Endodermal cell (in vitro differentiated cells): ENCODE results near the gene NDUFA13. TPM values are rescaled to one million over a fixed set of nuclear protein-coding genes. Genes with fewer than 3 reads are reported as not detected.
A peak's percentile ranks its signal among the peaks of the same experiment; 100 is the strongest.

Experiments
- DNase-seq: peaks from one replicate; pipeline ENCODE4 v3.0.0-alpha.2; 2017
- H3K27ac ChIP-seq: 2 replicates; pipeline ENCODE4 v1.5.1; 2013; ENCODE audit warnings: mild to moderate bottlenecking, low read depth, low read length, moderate library complexity
- H3K27me3 ChIP-seq: 2 replicates; pipeline ENCODE4 v1.6.1; 2013; ENCODE audit warnings: mild to moderate bottlenecking, low read length, moderate library complexity; ENCODE audit not compliant: insufficient read depth, control insufficient read depth, poor library complexity, severe bottlenecking
- H3K36me3 ChIP-seq: 2 replicates; pipeline ENCODE4 v1.7.0; 2013; ENCODE audit warnings: mild to moderate bottlenecking, low read length, moderate library complexity; ENCODE audit not compliant: control insufficient read depth, insufficient read depth
- H3K4me1 ChIP-seq: one replicate; pipeline ENCODE4 v1.7.0; 2013; ENCODE audit warnings: low read length; ENCODE audit not compliant: control insufficient read depth, insufficient read depth
- H3K4me3 ChIP-seq: 2 replicates; pipeline ENCODE4 v1.5.1; 2013; ENCODE audit warnings: mild to moderate bottlenecking, low read length, moderate library complexity
- H3K9ac ChIP-seq: 2 replicates; pipeline ENCODE4 v1.6.1; 2013; ENCODE audit warnings: mild to moderate bottlenecking, low read length, moderate library complexity; ENCODE audit not compliant: poor library complexity, severe bottlenecking; ENCODE audit errors: extremely low read depth
- H3K9me3 ChIP-seq: 2 replicates; pipeline ENCODE4 v1.6.1; 2013; ENCODE audit warnings: mild to moderate bottlenecking, low read length, moderate library complexity; ENCODE audit not compliant: control insufficient read depth
- H3K27ac Mint-ChIP-seq: 2 replicates; pipeline ENCODE4 v1.8.0; 2020; ENCODE audit warnings: mixed read lengths
- H3K27me3 Mint-ChIP-seq: 2 replicates; pipeline ENCODE4 v1.8.0; 2021; ENCODE audit warnings: mild to moderate bottlenecking, mixed read lengths; ENCODE audit not compliant: insufficient read depth
- H3K36me3 Mint-ChIP-seq: 2 replicates; pipeline ENCODE4 v1.8.0; 2020; ENCODE audit warnings: low read depth, mixed read lengths
- H3K4me1 Mint-ChIP-seq: 2 replicates; pipeline ENCODE4 v1.8.0; 2020; ENCODE audit warnings: mixed read lengths
- H3K4me3 Mint-ChIP-seq: 2 replicates; pipeline ENCODE4 v1.8.0; 2020; ENCODE audit warnings: mild to moderate bottlenecking, moderate library complexity, mixed read lengths
- H3K9me3 Mint-ChIP-seq: 2 replicates; pipeline ENCODE4 v1.8.0; 2020; ENCODE audit warnings: mild to moderate bottlenecking, mixed read lengths
- WGBS, 2 experiments: methylation state at CpG; one replicate each; pipeline versions ENCODE4 v1.1.5 to v1.1.7; 2013; ENCODE audit warnings: missing lambda C conversion rate in 2 of 2, mixed read lengths in 1 of 2; ENCODE audit not compliant: insufficient coverage in 1 of 2, insufficient read length in 1 of 2; 5-methylcytosine and 5-hydroxymethylcytosine counted together
- total RNA-seq, 2 donors: library from RNA; stranded (reverse); fragmentation: NEBNext Ultra II Directional in 1 of 2; extraction: Animal tissue kit (Norgen Biotek cat#: 25700) in 1 of 2; gene quantifications; 2 replicates in 1 of 2; 3 replicates in 1 of 2; pipeline ENCODE4 v1.2.1, GENCODE V29; 2021
- TF ChIP-seq, protein P1 (sequence below): fragments of 200-600 bp; sonication (generic); conservative IDR thresholded peaks from 2 replicates; pipeline ENCODE4 v1.5.0; 2021; ENCODE audit warnings: antibody characterized with exemption, mild to moderate bottlenecking

The NDUFA13 gene
- total RNA-seq, 2 donors from 2014 or later, result 408 to 446 TPM

DNA sequence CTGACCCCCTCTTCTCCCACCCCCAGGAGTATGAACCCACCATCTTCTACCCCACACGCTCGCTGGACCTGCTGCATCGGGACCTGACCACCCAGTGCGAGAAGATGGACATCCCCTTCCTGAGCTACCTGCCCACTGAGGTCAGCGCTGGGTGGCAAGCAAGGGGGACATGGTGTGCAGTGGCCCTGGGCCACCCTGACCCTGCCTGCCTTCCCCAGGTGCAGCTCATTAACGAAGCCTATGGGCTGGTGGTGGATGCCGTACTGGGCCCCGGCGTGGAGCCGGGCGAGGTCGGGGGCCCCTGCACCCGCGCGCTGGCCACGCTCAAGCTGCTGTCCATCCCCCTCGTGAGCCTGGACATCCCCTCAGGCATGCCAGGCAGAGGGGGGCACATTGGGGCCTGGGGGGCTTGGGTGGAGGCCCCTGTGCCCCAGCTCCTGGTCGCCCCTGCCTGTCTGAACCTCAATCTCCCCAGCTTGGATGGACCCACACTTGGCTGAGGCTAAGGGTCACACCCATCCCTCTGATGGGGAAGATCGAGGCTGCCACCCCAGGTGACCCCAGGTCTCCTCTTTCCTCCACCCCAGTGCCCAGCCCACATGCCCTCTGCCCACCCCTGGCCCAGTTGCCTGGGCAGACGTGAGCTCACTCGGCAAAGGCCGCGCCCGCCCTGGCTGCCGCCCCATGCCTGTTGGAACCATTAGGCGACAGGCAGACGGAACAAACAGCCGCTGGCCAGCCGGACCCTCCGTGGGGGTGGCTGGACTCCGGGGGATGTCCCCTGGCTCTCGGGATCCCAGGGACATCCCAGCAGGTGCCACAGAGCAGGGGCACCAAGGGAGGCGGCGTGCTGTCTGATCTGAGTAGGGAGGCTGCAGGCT lies 19.5 kb downstream of the NDUFA13 start:
- Histone ChIP-seq H3K36me3 (peaks cover 8% of the 10 kb centered on the region), H3K9me3 (no peaks in the 10 kb centered on the region), H3K27me3 (no peaks in the 10 kb centered on the region), H3K4me1 (no peaks in the 10 kb centered on the region), H3K4me3 (no peak overlapping the region), H3K27ac (no peak overlapping the region), H3K9ac (no peak overlapping the region)
- Mint-ChIP-seq H3K27me3 (peaks cover 49% of the 10 kb centered on the region), H3K4me1 (peaks cover 2% of the 10 kb centered on the region), H3K4me3 (no peak overlapping the region), H3K36me3 (peaks cover 7% of the 10 kb centered on the region), H3K9me3 (no peaks in the 10 kb centered on the region), H3K27ac (no peak overlapping the region)
- TF ChIP-seq, protein P1, sequence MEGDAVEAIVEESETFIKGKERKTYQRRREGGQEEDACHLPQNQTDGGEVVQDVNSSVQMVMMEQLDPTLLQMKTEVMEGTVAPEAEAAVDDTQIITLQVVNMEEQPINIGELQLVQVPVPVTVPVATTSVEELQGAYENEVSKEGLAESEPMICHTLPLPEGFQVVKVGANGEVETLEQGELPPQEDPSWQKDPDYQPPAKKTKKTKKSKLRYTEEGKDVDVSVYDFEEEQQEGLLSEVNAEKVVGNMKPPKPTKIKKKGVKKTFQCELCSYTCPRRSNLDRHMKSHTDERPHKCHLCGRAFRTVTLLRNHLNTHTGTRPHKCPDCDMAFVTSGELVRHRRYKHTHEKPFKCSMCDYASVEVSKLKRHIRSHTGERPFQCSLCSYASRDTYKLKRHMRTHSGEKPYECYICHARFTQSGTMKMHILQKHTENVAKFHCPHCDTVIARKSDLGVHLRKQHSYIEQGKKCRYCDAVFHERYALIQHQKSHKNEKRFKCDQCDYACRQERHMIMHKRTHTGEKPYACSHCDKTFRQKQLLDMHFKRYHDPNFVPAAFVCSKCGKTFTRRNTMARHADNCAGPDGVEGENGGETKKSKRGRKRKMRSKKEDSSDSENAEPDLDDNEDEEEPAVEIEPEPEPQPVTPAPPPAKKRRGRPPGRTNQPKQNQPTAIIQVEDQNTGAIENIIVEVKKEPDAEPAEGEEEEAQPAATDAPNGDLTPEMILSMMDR, result no peak
- DNase-seq, result no peak
- 93 to 96% methylated on average over 5 to 34 of the region's 34 CpGs for WGBS, 2 experiments

DNA sequence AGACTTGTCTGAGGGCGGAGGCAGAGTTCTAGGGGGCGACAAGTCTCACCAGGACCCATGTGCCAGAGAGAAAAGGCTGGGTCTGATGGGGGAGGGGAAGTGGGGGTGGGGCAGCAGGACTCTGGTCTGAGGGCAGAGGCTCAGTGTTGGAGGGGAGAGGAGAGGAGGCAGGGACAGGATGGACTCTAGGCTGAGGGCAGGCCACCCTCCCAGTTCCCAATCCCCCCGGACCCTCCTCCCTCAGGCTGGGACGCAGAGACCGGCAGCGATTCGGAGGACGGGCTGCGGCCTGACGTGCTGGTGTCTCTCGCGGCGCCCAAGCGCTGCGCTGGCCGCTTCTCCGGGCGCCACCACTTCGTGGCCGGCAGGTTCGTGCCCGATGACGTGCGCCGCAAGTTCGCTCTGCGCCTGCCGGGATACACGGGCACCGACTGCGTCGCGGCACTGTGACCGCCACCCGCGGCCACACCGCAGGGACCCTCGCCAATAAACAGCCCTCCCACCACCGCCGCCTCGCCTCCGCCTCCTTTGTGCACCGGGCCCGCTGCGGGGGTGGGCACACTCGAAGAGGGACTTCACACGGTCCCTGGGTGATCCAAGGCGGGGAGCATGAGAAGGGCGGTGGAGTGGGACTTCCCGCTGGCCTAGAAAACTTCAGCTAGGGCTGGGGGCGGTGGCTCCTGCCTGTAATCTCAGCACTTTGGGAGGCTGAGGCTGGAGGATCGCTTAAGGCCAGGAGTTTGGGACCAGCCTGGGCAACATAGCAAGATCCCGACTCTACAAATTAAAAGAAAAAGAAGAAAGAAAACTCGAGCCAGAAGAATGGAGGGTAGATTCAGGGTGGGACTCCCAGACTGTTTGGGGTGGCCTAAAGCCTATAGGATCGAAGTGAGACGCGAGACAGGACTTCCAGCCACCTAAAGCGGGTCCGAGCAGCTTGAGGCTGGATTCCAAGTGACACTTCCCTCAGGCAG lies 21.3 kb downstream of the NDUFA13 start:
- Histone ChIP-seq H3K4me1 (no peaks in the 10 kb centered on the region), H3K27me3 (no peaks in the 10 kb centered on the region), H3K4me3 (peak overlapping the region; percentile 74), H3K9me3 (no peaks in the 10 kb centered on the region), H3K36me3 (peaks cover 2% of the 10 kb centered on the region), H3K9ac (no peak overlapping the region), H3K27ac (no peak overlapping the region)
- Mint-ChIP-seq H3K9me3 (no peaks in the 10 kb centered on the region), H3K4me1 (peaks cover 2% of the 10 kb centered on the region), H3K27ac (no peak overlapping the region), H3K4me3 (peak overlapping the region; percentile 46), H3K27me3 (peaks cover 63% of the 10 kb centered on the region), H3K36me3 (no peaks in the 10 kb centered on the region)
- 78 to 91% methylated on average over 34 to 59 of the region's 59 CpGs for WGBS, 2 experiments
- DNase-seq, result peak; percentile 62
- TF ChIP-seq, protein P1, result no peak

DNA sequence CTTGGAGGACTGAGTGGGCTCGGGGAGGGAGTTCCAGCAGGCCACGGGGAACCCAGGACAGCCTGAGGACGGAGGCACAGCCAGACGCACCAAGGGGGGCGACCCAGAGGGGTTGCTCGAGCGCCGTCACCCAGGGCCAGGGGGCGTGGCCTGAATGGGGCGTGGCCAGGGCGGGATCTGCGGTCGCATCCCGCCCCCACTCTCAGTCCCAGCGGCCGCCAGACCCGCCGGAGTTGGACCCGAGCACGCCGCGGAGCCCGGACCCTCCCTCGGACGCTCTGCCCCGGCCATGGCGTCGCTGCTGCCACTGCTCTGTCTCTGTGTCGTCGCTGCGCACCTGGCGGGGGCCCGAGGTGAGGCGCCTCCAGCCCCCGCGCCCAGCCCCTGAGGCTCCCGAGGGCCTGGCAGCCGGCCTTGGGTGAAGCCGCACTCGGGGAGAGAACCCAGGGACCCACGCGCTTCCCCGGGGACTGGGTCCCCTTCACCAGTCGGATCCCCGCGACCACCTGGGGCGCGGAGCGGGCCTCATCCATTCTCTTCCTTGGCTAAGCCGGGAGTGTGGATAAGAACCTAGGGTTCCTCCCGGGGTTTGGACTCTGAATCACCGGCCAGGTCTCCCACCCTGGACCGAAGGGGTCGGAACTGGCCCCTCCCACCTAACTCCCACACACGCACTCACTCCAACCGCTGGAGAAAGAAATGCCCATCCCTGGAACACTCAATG lies 22.2 kb downstream of the NDUFA13 start, which contains the start of gene CILP2:
Gene CILP2, plus strand, starts transcription at position 205 of the 724 bp plus-strand sequence. Its CDS starts 85 bp downstream, at position 290.
- Histone ChIP-seq H3K27ac (no peak within 1 kb of the TSS), H3K4me1 (no peaks in the 10 kb centered on the region), H3K27me3 (no peaks in the 10 kb centered on the region), H3K9me3 (no peaks in the 10 kb centered on the region), H3K36me3 (no peaks in the 10 kb centered on the region), H3K9ac (peak within 1 kb of the TSS; percentile 53), H3K4me3 (peak within 1 kb of the TSS; percentile 74)
- no peak within 1 kb of the TSS for H3K27ac Mint-ChIP-seq
- peaks cover 2% of the 10 kb centered on the region for H3K4me1 Mint-ChIP-seq
- H3K36me3 Mint-ChIP-seq, result no peaks in the 10 kb centered on the region
- DNase-seq, result peak; percentile 94
- peak within 1 kb of the TSS; percentile 46 for H3K4me3 Mint-ChIP-seq
- no peaks in the 10 kb centered on the region for H3K9me3 Mint-ChIP-seq
- 6 to 10% methylated on average over 26 to 56 of the region's 56 CpGs for WGBS, 2 experiments
- TF ChIP-seq, protein P1, result no peak
- H3K27me3 Mint-ChIP-seq, result peaks cover 62% of the 10 kb centered on the region
